ENCODE data around the gene TOMM70. TPM values are rescaled to one million over a fixed set of nuclear protein-coding genes. Genes with fewer than 3 reads are reported as not detected.

Gene TOMM70
- total and polyA plus RNA-seq, 2 of the 13 experiments (the other 11 are each of a cell fraction or from before 2014, with no cell fraction given) = 27.0 to 77.2 TPM

Other genes starting within 250 kb of the TOMM70 start
- gene TBC1D23, start 140.1 kb downstream of the TOMM70 start, total RNA-seq (2016; rRNA removed; fragmentation: Illumina TruSeq; extraction: Trizol) = 28.7 and 44.5 TPM in 2 replicates
- gene TBC1D23, start 140.1 kb downstream of the TOMM70 start, polyA plus RNA-seq (2011; rRNA removed) = 26.5 and 35.4 TPM in 2 replicates
- 49.1 and 54.3 TPM in 2 replicates for gene NIT2, start 66.3 kb downstream of the TOMM70 start, total RNA-seq (2016; rRNA removed; fragmentation: Illumina TruSeq; extraction: Trizol)
- 41.4 and 43.4 TPM in 2 replicates for gene NIT2, start 66.3 kb downstream of the TOMM70 start, polyA plus RNA-seq (2011; rRNA removed)
- gene LNP1, start 450 bp upstream of the TOMM70 start, total RNA-seq (2016; rRNA removed; fragmentation: Illumina TruSeq; extraction: Trizol) = 6.0 and 7.0 TPM in 2 replicates
- gene LNP1, start 450 bp upstream of the TOMM70 start, polyA plus RNA-seq (2011; rRNA removed) = 3.4 and 3.6 TPM in 2 replicates
- 11.7 and 14.8 TPM in 2 replicates for gene TMEM45A, start 91.5 kb upstream of the TOMM70 start, total RNA-seq (2016; rRNA removed; fragmentation: Illumina TruSeq; extraction: Trizol)
- 22.7 and 38.5 TPM in 2 replicates for gene TMEM45A, start 91.5 kb upstream of the TOMM70 start, polyA plus RNA-seq (2011; rRNA removed)
- not detected in 2 replicates for gene ADGRG7, start 208.5 kb upstream of the TOMM70 start, total RNA-seq (2016; rRNA removed; fragmentation: Illumina TruSeq; extraction: Trizol)
- gene ADGRG7, start 208.5 kb upstream of the TOMM70 start, polyA plus RNA-seq (2011; rRNA removed) = not detected in 2 replicates